DMS153 treated with DMSO at 0.1 percent for 48 hours (cell line): Measurements from ENCODE around the gene AGBL5.
"Not testable (repeated sequence)": the region's sequence is repeated elsewhere in the genome, so short reads cannot be mapped to it uniquely, and the experiment has no call there.

Experiments used
- DNase-seq: peaks from one replicate; lab custom pipeline; 2025; ENCODE audit not compliant: unreplicated experiment; lab: John Stamatoyannopoulos, UW

The AGBL5 gene

DNA sequence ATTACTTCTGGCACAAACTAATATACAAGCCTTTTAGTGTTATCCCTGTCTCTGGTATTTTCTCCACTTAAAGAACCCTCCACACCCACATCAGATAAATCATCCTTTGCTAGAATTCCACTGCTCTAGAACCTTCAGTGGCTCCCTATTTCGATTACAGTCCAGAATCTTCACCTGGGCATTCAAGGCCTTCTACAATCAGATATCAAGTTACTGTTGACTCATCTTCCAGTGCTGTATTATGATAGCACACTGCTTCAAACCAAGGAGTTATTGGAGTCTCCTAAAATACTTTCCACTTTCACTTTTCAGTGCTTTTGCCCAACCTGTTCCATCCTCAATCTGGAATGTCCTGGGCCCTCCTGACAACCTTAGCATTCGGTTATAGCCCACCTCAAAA lies 64.1 kb downstream of the AGBL5 start:
- DNase-seq: no peak

DNA sequence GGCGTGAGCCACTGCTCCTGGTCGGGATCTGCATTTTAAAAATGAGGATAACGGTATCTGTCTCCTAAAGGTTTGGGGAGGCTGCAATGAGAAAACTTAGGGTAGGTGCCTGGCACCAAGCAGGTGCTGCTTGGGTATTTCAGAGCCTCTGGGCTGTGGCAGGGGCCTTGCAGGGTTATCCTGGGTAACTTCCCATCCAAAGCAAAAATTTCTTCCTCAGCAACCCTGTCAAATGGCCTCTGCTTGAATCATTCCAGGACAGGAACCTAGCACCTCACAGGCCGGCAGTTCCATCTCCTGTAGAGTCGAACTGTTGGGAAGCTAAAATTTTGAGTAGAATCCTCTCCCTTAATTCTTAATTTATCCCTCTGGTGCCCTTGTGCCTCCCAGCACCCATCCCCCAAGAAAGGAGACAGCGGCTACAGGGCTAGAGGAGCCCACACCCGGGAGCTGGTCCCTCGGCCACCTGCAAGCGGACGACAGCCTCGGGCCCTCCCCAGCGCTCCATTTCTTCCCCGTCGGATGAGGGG lies 66.6 kb downstream of the AGBL5 start:
- DNase-seq: no peak

DNA sequence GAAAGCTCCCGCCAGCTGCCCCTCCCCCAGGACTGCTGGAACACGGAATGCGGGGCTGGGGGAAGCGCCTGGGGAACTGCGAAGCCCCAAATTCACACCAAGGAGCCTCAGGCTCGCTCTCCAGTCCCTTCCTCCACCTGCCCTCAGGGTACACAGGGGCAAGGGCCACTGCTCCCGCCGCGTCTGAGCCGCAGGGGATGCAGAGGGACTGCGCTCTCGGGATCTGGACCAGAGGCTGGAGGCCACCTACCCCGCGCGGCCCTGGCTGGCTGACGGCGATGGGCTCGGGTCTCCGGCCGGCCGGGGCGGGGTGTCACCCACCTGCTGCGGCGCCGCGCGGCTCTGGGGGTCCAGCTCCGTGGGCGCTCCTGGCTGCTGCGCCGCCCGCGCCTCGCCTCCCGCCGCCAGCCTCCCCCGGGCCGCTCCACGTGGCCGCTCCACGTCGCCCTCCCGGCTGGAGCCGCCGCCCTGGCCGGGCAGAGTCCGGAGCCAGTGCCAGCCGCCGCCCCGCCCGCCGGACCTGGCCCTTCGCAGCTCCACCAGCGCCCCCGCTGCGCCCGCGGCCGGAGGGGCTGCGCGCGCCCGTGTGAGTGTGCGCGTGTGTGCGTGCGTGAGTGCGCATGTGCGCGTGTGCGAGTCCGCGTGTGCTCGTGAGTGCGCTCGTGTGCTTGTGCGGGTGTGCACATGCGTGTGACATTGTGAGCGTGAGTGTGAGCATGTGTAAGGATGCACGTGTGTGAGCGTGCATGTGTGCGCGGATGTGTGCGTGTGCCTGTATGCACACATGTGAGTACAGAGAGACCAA lies 67.3 kb downstream of the AGBL5 start, which contains the start of gene CGREF1:
Gene CGREF1 (minus strand): TSS at position 604 of the 805 bp plus-strand sequence. CDS start 14,762 bp downstream, outside the sequence.
- no peak for DNase-seq

DNA sequence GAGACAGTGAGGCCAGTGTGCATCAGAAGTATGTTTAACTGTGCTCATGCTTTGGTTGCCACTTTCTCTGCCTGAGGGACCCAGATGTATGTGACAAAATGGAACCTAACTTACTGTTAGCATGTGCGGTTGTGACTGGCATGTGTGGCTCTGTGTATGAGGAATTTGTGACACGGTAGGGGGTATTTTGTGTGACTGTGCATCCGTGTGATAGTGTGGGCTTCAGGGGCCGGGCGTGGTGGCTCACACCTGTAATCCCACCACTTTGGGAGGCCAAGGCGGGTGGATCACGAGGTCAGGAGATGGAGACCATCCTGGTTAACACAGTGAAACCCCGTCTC lies 67.8 kb downstream of the AGBL5 start:
- not testable (repeated sequence) for DNase-seq
